ENCODE results near the gene CAMK1D. TPM values are rescaled to one million over a fixed set of nuclear protein-coding genes. Genes with fewer than 3 reads are reported as not detected.

Gene CAMK1D
- total RNA-seq, 2 donors from 2014 or later: 4.5 to 7.8 TPM

DNA sequence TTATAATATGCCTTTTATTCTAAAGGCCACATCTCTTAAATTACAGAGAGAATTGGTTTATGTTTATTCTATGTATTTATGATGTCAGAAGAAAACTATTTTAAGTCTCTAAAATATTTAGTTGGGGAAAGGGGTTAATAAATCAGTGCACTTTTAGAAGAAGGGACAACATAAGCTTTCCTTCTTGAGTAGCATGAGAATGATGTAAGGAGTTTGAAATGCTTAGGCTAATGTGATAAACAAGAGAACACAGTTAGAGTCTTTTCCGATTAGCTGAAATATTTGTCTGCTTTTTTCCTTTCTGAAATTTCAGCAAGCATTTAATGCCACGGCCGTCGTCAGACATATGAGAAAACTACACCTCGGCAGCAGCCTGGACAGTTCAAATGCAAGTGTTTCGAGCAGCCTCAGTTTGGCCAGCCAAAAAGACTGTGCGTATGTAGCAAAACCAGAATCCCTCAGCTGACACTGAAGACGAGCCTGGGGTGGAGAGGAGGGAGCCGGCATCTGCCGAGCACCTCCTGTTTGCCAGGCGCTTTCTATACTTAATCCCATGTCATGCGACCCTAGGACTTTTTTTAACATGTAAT lies 476.0 kb downstream of the CAMK1D start:
- Mint-ChIP-seq H3K27ac (no peak overlapping the region), H3K9me3 (peaks cover 2% of the 10 kb centered on the region), H3K4me3 (no peak overlapping the region), H3K36me3 (ENCODE audit: low read depth) (no peaks in the 10 kb centered on the region), H3K27me3 (ENCODE audit: insufficient read depth) (no peaks in the 10 kb centered on the region), H3K4me1 (no peaks in the 10 kb centered on the region)
- H3K9me3 ChIP-seq (ENCODE audit: control insufficient read depth, low read length): no peaks in the 10 kb centered on the region
- H3K4me3 ChIP-seq (ENCODE audit: low read length): no peak overlapping the region
- no peaks in the 10 kb centered on the region for H3K36me3 ChIP-seq (ENCODE audit: control insufficient read depth, insufficient read depth, low read length)
- WGBS, 2 experiments (ENCODE audit: insufficient coverage in 1 of 2, insufficient read length in 1 of 2): 91 to 94% methylated on average over 11 to 12 of the region's 12 CpGs
- no peak overlapping the region for H3K27ac ChIP-seq (ENCODE audit: low read depth, low read length)
- TF ChIP-seq, protein P1, sequence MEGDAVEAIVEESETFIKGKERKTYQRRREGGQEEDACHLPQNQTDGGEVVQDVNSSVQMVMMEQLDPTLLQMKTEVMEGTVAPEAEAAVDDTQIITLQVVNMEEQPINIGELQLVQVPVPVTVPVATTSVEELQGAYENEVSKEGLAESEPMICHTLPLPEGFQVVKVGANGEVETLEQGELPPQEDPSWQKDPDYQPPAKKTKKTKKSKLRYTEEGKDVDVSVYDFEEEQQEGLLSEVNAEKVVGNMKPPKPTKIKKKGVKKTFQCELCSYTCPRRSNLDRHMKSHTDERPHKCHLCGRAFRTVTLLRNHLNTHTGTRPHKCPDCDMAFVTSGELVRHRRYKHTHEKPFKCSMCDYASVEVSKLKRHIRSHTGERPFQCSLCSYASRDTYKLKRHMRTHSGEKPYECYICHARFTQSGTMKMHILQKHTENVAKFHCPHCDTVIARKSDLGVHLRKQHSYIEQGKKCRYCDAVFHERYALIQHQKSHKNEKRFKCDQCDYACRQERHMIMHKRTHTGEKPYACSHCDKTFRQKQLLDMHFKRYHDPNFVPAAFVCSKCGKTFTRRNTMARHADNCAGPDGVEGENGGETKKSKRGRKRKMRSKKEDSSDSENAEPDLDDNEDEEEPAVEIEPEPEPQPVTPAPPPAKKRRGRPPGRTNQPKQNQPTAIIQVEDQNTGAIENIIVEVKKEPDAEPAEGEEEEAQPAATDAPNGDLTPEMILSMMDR (conservative IDR thresholded peaks at IDR 0.05): no peak
- no peak for DNase-seq
- no peaks in the 10 kb centered on the region for H3K4me1 ChIP-seq (ENCODE audit: control insufficient read depth, insufficient read depth, low read length)
- no peak overlapping the region for H3K9ac ChIP-seq (ENCODE audit: extremely low read depth, low read length, poor library complexity, severe bottlenecking)
- no peaks in the 10 kb centered on the region for H3K27me3 ChIP-seq (ENCODE audit: control insufficient read depth, insufficient read depth, low read length, poor library complexity, severe bottlenecking)

DNA sequence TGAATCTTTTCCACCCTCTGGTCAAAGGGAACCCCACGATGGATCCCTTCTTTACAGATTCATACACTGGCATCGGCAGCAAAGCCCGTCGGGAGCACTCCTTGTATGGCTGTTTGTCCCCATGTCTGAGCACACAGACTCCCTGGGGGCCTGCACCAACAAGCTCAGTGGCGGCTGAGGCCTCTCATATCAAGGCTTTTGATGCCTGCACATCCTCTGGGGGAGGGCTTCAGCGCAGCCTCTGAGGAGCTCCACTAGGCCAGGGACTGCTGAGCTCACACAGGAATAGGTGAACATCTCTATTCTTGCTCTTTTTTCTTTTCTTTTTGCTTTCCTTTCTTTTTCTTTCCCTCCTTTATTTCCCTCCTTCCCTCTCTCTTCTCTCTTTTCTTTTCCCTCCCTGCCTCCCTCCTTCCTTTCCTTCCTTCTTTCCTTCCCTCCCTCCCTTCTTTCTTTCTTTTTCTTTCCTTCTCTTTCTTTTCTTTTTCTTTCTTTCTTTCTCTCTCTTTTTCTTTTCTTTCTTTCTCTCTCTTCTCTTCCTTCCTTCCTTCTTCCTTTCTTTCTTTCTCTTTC lies 477.5 kb downstream of the CAMK1D start:
- Mint-ChIP-seq H3K36me3 (ENCODE audit: low read depth) (no peaks in the 10 kb centered on the region), H3K4me3 (no peak overlapping the region), H3K27me3 (ENCODE audit: insufficient read depth) (no peaks in the 10 kb centered on the region), H3K9me3 (no peaks in the 10 kb centered on the region), H3K4me1 (no peaks in the 10 kb centered on the region), H3K27ac (peak overlapping the region; percentile 46)
- no peaks in the 10 kb centered on the region for H3K27me3 ChIP-seq (ENCODE audit: control insufficient read depth, insufficient read depth, low read length, poor library complexity, severe bottlenecking)
- H3K27ac ChIP-seq (ENCODE audit: low read depth, low read length): no peak overlapping the region
- no peak overlapping the region for H3K4me3 ChIP-seq (ENCODE audit: low read length)
- DNase-seq: no peak
- no peak overlapping the region for H3K9ac ChIP-seq (ENCODE audit: extremely low read depth, low read length, poor library complexity, severe bottlenecking)
- TF ChIP-seq, protein P1 (conservative IDR thresholded peaks at IDR 0.05): no peak
- H3K4me1 ChIP-seq (ENCODE audit: control insufficient read depth, insufficient read depth, low read length): no peaks in the 10 kb centered on the region
- H3K9me3 ChIP-seq (ENCODE audit: control insufficient read depth, low read length): no peaks in the 10 kb centered on the region
- 78 to 86% methylated on average over 3 to 6 of the region's 6 CpGs for WGBS, 2 experiments (ENCODE audit: insufficient coverage in 1 of 2, insufficient read length in 1 of 2)
- no peaks in the 10 kb centered on the region for H3K36me3 ChIP-seq (ENCODE audit: control insufficient read depth, insufficient read depth, low read length)

DNA sequence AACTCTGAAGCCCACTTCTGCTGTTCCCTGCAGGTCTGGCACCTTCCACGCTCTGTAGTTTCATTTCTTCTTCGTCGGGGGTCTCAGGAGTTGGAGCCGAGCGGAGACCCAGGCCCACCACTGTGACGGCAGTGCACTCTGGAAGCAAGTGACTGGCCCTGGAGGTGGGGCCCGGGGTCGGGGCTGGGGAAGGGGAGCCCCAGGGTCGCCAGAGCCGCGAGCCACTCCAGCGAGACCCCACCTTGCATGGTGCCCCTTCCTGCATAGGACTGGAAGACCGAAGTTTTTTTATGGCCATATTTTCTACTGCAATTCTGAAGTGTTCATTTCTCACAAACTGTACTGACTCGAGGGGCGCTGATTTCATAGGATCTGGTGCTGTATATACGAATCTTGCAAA lies 479.4 kb downstream of the CAMK1D start:
- H3K36me3 ChIP-seq (ENCODE audit: control insufficient read depth, insufficient read depth, low read length): no peaks in the 10 kb centered on the region
- Mint-ChIP-seq H3K27me3 (ENCODE audit: insufficient read depth) (no peaks in the 10 kb centered on the region), H3K9me3 (no peaks in the 10 kb centered on the region), H3K4me3 (no peak overlapping the region), H3K4me1 (no peaks in the 10 kb centered on the region), H3K27ac (no peak overlapping the region), H3K36me3 (ENCODE audit: low read depth) (no peaks in the 10 kb centered on the region)
- no peak for DNase-seq
- H3K27me3 ChIP-seq (ENCODE audit: control insufficient read depth, insufficient read depth, low read length, poor library complexity, severe bottlenecking): no peaks in the 10 kb centered on the region
- H3K4me3 ChIP-seq (ENCODE audit: low read length): no peak overlapping the region
- H3K27ac ChIP-seq (ENCODE audit: low read depth, low read length): no peak overlapping the region
- TF ChIP-seq, protein P1 (conservative IDR thresholded peaks at IDR 0.05): no peak
- H3K9me3 ChIP-seq (ENCODE audit: control insufficient read depth, low read length): no peaks in the 10 kb centered on the region
- no peak overlapping the region for H3K9ac ChIP-seq (ENCODE audit: extremely low read depth, low read length, poor library complexity, severe bottlenecking)
- WGBS, 2 experiments (ENCODE audit: insufficient coverage in 1 of 2, insufficient read length in 1 of 2): 95 to 98% methylated on average over 11 to 16 of the region's 16 CpGs
- H3K4me1 ChIP-seq (ENCODE audit: control insufficient read depth, insufficient read depth, low read length): no peaks in the 10 kb centered on the region

All from endodermal cell (in vitro differentiated cells).